NCI-H1930 (cell line): ENCODE measurements around the gene CREB3L1.
"Not testable (repeated sequence)": the region's sequence is repeated elsewhere in the genome, so short reads cannot be mapped to it uniquely, and the experiment has no call there.

Experiments used
- DNase-seq, 2 experiments: peaks; one replicate each; lab custom pipeline; 2025; lab: John Stamatoyannopoulos, UW

CREB3L1 gene

DNA sequence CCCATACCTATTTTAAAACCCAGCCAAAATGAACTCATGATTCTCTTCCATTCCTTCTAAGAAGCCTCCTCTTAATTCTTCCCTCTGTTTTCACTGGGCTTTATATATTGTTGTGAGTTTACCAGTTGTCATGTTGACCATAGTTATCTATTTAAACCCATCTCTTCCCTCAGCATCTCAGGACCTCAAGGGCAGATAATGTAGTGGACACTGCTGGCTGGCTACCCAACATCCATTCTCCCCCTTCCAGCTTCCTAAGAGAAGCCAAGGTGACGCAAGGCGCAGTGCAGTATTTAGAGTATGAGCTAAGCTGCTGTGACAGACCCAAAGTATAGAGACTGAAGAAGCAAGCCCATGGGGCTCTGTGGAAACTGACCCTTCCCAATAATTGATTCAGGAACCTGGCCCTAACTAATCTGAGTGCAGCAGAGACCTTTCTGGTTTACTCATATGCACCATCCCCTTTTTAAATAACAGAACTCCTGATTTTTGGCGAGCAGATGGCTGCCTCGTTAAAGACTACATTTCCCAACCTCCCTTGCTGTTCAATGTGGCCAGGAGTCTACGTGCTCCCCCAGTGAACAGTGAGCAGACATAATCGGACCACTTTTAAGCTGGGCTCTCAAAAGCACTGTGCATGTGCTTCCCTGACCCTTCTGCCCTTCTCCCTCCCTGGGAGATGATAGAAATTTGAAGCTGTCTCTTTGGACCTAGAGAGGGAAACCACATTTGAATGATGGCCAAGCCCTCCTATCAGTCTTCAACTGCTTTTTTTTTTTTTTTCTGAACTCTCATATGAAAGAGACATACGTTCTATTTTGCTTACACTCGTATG is 28.1 kb upstream of the CREB3L1 start:
- DNase-seq, result no peak

DNA sequence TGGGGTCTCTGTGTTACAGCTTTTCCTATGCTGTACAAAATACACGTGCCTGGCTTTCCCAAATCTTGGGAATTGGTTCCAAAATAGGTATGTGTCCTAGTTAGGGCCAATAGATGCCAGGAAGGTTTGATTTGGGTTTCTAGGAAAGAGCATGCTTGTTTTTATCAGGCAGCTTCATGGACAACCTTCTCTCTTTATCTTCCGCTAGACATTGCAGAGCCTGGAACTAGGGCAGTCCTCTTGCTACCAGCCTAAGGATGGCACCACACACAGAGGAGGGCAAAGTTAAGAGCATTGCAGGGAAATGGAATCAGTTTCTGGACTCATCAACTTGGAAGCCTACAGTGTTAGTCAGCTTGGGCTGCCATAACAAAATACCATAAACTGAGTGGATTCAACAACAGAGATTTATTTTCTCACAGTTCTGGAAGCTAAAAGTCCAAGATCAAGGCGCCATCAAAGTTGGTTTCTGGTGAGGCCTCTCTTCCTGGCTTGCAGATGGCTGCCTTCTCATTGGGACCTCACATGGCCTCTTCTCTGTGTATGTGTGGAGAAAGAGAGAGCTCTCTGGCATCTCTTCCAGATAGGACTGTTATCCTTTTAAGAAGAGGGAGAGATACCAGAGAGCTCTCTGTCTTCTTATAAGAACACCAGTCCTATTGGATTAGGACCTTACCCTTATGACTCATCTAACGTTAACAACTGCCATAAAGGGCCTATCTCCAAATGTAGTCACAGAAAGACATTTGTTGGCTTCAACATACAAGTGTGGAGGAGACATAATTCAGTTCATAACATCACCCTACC is 27.3 kb upstream of the CREB3L1 start:
- DNase-seq, result no peak

DNA sequence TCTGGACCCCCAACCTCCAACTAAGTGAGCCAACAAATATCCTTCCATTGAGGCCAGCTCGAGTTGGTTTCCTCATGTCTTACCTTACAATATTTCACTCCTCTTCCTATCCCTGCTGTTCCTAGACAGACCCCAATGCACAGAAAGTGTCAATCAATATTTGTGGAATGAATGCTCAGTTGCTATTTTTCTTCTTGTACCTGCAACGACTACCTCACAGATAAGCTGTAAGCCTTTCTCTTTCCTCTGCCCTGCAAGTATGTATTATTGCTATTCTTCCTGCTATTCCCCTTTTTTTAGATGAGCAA is 26.8 kb upstream of the CREB3L1 start:
- no peak for DNase-seq

DNA sequence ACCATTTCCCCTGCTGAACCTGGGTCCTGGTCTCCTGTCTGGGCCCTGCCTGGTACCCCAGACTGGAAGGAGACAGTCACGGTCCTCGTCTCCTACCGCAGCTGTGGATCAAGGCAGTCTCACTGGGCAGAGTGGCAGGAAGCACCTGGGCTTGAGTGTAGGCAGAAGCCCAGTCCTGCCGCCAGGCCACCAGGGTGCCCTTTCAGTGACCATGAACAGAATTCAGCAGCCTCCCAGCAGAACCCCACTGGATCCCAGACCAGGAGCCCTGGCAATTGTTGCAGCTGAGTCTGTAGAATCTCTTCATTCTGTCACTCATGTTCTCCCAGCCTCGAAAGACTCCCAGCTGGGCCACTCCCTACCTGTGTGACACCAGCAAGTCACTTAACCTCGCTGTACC is 25.5 kb upstream of the CREB3L1 start:
- no peak for DNase-seq

DNA sequence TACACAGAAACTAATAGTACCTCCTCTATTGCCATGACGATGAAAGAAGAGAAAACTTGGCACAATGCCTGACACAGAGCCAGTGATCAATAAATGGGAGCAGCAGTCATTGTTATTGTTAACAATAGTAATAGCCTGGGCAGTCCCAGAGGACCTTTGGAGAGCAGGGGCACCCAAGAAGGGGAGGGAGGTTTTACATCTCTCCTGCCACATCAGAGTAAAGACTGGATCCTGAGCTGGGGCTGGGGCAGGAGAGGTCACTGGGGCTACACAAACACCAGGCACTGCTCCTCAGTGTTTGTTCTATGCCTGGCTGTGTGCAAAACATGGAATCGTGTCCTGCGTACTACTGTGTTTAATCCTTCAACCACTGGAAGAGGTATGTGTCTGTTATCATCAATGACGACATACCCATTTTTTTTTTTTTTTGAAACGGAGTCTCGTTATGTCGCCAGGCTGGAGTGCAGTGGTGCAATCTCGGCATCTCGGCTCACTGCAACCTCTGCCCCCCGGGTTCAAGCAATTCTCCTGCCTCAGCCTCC is 25.0 kb upstream of the CREB3L1 start:
- DNase-seq, result no peak

DNA sequence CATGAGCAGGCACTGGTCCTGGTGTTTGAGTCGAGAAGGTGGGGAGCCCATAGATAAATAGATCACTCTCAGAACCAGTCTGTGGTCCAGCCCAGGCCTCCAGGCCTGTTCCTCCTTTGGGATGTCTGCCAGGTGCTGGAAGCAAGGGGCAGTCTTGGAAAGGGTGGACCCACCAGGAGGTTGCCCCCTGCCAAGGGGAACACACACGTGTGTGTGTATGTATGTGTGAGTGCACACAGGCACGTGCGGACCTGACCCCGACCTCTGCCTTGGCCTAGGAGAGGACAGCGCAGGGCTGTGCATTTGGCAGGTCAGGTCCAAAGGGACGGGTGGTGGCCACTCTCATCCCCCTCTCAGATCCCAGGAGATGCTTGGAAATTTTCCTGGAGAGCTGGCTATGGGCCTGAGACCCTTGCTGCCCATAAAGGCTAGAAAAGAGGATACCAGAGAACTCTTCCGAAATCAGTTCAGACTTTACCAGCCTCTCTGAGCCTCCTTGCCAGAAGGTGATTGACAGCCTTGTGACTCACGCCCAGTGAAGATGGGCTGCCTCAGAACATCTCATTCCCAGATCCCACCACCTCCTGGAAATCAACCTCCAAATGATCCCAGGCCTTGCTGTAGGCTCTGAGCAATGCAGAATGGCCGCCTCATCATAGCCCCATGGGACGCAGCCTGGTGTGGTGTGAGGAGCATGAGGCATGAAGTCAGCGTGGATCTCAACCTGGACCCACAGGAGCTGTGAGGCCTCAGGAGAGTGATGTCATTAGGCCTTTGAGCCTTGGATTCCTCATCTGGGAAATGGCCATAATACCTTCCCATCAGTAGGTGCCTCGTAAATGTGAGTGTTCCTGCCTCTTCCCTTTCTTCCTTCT is 24.0 kb upstream of the CREB3L1 start:
- DNase-seq, result no peak

DNA sequence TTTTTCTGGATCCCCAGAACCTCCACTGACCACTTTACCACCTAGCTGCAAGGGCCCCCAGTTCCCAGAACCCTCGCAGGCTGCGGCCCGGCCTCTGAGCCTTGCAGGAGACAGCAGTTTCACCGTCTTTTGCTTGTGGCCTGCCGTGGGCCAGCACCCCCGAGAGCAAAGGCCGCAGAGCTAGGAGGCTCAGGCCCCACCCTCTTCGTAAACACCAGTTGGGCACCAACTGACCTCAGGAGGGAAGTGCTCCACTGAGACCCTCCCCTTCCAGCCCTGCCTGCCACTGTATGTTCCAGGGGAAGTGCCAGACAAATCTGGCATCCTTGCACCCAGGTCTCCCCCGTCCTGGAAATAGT is 23.4 kb upstream of the CREB3L1 start:
- no peak for DNase-seq

DNA sequence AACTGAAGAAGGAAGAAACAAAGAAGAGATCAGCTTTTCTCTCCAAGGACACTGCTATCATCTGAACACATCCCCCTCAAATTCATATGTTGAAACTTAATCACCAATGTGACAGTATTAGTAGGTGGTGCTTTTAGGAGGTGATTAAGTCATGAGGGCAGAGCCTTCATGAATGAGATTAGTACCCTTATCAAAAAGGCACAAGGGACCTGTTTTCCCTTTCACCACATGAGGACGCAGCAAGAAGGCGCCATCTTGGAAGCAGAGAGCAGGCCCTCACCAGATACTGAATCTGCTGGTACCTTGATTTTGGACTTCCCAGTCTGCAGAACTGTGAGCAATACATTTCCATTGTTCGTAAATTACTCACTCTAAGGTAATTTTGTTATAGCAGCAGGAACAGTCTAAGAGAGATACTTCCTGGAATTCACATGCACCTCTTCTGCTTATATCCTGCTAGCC is 20.9 kb upstream of the CREB3L1 start:
- no peak for DNase-seq

- DNase-seq, result not testable (repeated sequence)
Measured at GRCh38 chr11:46259347-46259746, 18.1 kb upstream of the CREB3L1 start.

DNA sequence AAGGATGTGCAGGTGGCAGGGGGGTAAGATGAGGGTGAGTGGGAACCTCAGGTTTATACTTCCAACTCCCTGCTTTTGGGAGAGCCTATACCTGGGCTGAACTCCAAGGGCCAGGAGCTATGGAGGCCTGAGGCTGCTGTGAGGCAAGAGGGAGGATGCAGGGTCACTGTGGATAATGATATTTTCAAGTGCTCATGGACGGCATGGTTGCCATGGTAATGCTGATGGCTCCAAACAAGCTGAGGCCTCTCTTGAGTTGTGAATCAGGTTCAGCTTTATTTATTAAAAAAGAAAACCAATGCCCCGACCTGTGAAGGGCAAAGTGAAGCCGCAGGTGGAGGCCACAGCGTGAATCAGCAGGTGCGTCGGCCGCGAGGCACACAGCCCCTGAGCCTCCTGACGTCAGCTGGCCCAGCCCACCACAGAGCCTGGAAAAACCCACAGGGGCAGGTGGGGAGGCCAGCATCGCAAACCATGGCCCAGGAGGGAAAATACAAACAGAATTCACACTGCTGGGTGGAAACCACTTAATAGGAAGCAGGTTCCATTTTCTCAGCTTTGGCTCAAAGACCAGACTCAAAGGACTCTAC is 17.4 kb upstream of the CREB3L1 start:
- no peak for DNase-seq

DNA sequence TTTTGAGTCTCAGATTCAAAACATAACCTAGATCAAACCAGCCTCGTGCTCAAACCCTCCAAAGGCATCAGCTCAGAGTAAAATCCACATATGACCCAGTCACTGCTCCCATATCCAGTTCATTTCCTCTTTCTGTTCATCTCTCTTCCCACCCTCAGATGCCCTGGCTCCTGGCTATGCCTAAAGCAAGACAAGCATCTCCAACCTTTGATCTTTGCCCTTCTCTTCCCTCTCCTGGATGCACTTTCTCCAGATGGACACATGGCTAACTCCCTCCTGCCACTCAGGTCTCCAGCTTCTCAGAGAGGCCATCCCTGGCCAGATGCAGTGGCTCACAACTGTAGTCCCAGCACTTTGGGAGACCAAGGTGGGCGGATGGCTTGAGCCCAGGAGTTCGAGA is 14.3 kb upstream of the CREB3L1 start:
- no peak for DNase-seq

GRCh38 chr11:46264030-46264429 is 13.4 kb upstream of the CREB3L1 start:
- DNase-seq, result no peak

DNA sequence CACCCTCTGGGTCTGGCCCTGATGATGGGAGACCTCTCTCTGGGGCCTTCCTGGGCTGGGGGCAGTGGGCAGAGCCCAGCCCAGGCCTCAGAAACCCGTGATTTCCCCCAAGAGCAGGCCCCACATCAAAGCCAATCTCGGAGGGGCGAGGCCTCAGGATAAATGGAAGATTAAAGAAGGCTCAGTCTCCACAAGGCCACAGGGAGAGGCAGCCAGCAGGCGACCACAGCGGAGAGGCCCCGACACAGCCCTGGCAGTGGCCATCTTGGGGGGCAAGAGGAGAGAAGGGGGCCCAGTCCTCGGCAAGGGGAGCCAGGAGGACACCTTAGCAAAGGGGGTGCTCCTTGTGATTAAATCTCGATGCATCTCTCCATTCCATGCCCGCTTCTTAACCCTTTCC is 12.5 kb upstream of the CREB3L1 start:
- DNase-seq, result no peak

- DNase-seq, result no peak
Measured at GRCh38 chr11:46265764-46266163, 11.7 kb upstream of the CREB3L1 start.

DNA sequence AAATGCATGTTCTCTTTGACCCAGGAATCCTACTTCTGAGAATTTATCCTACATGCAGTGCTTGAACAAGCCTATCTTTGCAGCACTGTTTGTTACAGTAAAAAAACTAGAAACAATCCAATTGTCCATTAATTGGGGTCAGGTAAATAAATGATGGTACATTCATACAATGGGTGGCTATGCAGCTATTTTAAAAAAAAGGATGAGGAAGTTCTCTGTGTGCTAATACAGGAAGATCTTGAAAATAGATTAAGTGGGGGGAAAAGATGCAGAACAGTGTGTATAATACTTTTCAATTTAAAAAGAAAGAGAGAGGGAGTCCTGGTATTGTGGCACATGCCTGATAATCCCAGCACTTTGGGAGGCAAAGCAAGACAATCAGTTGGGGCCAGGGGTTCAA is 9.5 kb upstream of the CREB3L1 start:
- DNase-seq, result no peak

- DNase-seq, result no peak
Measured at GRCh38 chr11:46270684-46271083, 6.8 kb upstream of the CREB3L1 start.

DNA sequence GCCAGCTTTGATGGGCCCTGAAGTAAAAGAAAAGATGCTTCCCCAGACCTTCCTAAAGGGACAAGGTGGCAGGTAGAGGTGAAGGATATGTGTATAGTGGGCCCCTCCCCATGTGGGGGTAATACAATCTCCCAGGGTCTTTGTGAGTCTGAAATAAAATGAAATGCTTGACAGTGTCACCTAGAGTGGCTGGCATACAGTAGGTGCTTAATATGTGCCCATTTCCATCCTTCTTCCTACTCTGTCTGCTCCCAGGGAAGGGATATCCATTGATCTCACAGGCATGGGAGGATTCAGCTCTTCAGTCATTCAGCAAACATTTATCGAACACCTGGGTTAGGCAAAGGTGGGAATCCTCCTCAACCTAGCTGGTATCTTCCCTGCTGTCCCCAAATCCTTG is 6.1 kb upstream of the CREB3L1 start:
- DNase-seq, result no peak

DNA sequence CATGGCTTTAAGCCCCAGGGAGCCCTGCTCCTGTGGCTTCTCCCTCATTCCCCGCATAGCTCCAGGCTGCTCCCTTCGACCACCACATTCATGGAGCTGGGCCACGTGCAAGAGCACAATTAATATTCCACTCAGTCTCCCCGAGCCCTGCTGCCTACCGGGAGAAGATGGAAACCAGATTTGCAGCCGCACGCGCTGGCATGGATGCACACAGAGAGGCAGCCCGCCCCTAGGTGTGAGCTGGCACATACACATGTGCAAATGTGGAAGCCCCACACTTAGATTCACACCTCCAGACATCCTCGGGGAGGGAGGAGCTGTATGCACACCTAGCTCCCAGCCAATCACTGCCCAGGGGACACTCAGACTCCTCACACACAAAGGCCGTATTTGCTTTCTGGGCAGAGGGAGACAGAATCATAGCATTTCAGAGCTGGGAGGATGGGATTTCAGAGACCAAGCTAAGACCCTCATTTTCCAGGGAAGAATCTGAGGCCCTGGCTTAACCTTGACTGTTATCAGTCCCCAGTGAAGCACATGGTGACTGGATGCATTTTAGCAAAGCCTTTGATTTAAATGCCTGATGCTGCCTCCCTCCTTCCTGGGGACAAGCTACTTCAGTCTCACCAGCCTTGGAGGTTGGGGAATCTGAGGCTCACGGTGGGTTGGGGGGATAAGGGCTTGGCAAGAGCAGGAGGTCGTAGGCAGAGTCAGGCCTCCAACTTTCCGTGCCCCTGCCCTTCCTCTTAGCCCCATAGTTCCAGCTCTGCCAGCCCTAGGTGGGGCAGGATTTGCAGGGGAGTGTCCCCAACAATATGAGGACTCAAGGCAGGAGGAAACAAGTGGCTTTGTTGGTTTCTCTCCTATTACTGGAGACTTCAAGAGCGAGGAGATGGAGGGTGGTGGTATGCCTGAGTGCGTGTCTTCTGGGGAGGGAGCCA is 5.3 kb upstream of the CREB3L1 start:
- DNase-seq, result no peak

GRCh38 chr11:46272816-46273427 is 4.5 kb upstream of the CREB3L1 start:
- no peak for DNase-seq

DNA sequence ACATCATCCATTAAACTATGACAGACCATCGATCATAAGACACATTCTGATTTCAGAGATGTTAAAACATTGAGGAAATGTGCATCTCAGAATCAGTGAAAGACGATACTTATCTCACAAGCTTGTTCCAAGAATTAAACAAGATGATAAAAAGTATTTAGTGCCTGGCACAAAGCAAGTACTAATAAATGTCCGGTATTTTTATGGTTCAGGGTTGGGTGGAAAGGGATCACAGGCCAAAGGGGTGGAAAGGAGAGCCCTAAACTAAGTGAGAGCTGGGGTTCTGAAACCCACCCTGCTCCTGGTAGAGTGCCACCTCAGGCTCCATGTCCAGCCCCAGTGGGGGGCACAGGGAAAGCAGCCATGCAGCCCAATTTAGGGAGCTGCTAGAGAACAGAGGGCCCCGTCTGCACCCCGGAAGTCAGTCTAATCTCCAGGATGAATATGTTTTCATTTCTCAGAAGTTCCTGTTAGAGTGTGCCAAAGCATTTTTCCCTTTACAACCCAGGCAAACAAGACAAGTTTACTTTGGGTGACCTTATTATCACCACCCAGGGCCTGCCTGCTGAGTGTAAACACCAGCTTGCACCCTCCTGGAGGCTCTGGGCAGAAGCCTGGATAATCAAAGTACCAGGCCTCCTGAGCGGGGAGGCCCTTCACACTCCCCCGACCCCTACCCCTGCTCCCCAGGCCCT is 3.8 kb upstream of the CREB3L1 start:
- no peak for DNase-seq
